Kidney epithelial cell (primary cell): Measurements from ENCODE around the gene PBX2. TPM values are rescaled to one million over a fixed set of nuclear protein-coding genes. Genes with fewer than 3 reads are reported as not detected.
"Not testable (repeated sequence)": the region's sequence is repeated elsewhere in the genome, so short reads cannot be mapped to it uniquely, and the experiment has no call there.

Experiments
- DNase-seq: peaks from one replicate; pipeline ENCODE4 v3.0.0-alpha.2; 2010; ENCODE audit warnings: low read depth
- H3K27me3 ChIP-seq: 2 replicates; pipeline ENCODE4 v1.6.0; 2011; ENCODE audit warnings: low read length; ENCODE audit not compliant: control insufficient read depth, insufficient read depth
- H3K36me3 ChIP-seq: 2 replicates; pipeline ENCODE4 v1.5.1; 2011; ENCODE audit warnings: low read length; ENCODE audit not compliant: control insufficient read depth, insufficient read depth
- H3K4me3 ChIP-seq: 2 replicates; pipeline ENCODE4 v1.5.1; 2011; ENCODE audit warnings: low read depth, mild to moderate bottlenecking, control low read depth, low read length
- CTCF ChIP-seq: IDR thresholded peaks from 2 replicates; pipeline ENCODE4 v1.5.1; 2011; ENCODE audit warnings: mild to moderate bottlenecking, moderate library complexity, low read length, control low read depth, inconsistent platforms; ENCODE audit not compliant: insufficient read depth, poor library complexity, severe bottlenecking
- total RNA-seq: library from RNA; depleted of rRNA; stranded (reverse); fragments of >200 nt; gene quantifications from 2 replicates; pipeline ENCODE4 v1.2.3, GENCODE V29; 2015

The PBX2 gene
- total RNA-seq, 1 donor from 2014 or later = 37.5 TPM

GRCh38 chr6:32187009-32187709 is 2.8 kb downstream of the PBX2 start:
- H3K4me3 ChIP-seq = no peak overlapping the region
- DNase-seq = no peak
- H3K36me3 ChIP-seq = no peaks in the 10 kb centered on the region
- no peaks in the 10 kb centered on the region for H3K27me3 ChIP-seq
- TF ChIP-seq CTCF = no peak

GRCh38 chr6:32186151-32186840 is 3.7 kb downstream of the PBX2 start:
- DNase-seq, H3K27me3 ChIP-seq, H3K4me3 ChIP-seq, H3K36me3 ChIP-seq: not testable (repeated sequence)

GRCh38 chr6:32185681-32186131 is 4.3 kb downstream of the PBX2 start:
- DNase-seq = peak; percentile 73
- H3K27me3 ChIP-seq, H3K36me3 ChIP-seq, H3K4me3 ChIP-seq: not testable (repeated sequence)

GRCh38 chr6:32184084-32184640 is 5.8 kb downstream of the PBX2 start, which contains the start of gene AGER:
Gene AGER (minus strand): TSS chr6:32184253. CDS start chr6:32184222, 31 bp downstream.
- TF ChIP-seq CTCF = no peak
- no peak for DNase-seq
- no peak within 1 kb of the TSS for H3K4me3 ChIP-seq
- no peaks in the 10 kb centered on the region for H3K36me3 ChIP-seq
- no peaks in the 10 kb centered on the region for H3K27me3 ChIP-seq

GRCh38 chr6:32183483-32184083 is 6.4 kb downstream of the PBX2 start:
- no peak for TF ChIP-seq CTCF
- H3K27me3 ChIP-seq = no peaks in the 10 kb centered on the region
- DNase-seq = no peak
- no peak overlapping the region for H3K4me3 ChIP-seq
- no peaks in the 10 kb centered on the region for H3K36me3 ChIP-seq

- H3K27me3 ChIP-seq = no peaks in the 10 kb centered on the region
- DNase-seq = no peak
- no peaks in the 10 kb centered on the region for H3K36me3 ChIP-seq
- TF ChIP-seq CTCF = no peak
- H3K4me3 ChIP-seq = no peak overlapping the region
These were observed 7.0 kb downstream of the PBX2 start for GRCh38 chr6:32183030-32183429.
